ENCODE measurements around the gene IMP4. TPM values are rescaled to one million over a fixed set of nuclear protein-coding genes. Genes with fewer than 3 reads are reported as not detected.
A peak's percentile ranks its signal among the peaks of the same experiment; 100 is the strongest.

The IMP4 gene
- total RNA-seq, 1 donor from 2014 or later = 43.5 TPM

- no peak overlapping the region for H3K27ac Mint-ChIP-seq (ENCODE audit: unreplicated experiment)
- no peaks in the 10 kb centered on the region for H3K4me1 Mint-ChIP-seq (ENCODE audit: low read depth)
- DNase-seq (ENCODE audit: low spot score) = no peak
- H3K4me3 Mint-ChIP-seq (ENCODE audit: unreplicated experiment) = no peak overlapping the region
- no peaks in the 10 kb centered on the region for H3K36me3 Mint-ChIP-seq (ENCODE audit: low read depth)
- peaks cover 8% of the 10 kb centered on the region for H3K27me3 Mint-ChIP-seq (ENCODE audit: low read depth)
- TF ChIP-seq CTCF (IDR thresholded peaks at IDR 0.05) = no peak
- H3K9me3 Mint-ChIP-seq (ENCODE audit: low read depth) = no peaks in the 10 kb centered on the region
Measured at GRCh38 chr2:130316596-130316995, 26.1 kb upstream of the IMP4 start.

GRCh38 chr2:130318906-130319305 is 23.8 kb upstream of the IMP4 start:
- H3K27me3 Mint-ChIP-seq (ENCODE audit: low read depth) = peaks cover 15% of the 10 kb centered on the region
- H3K9me3 Mint-ChIP-seq (ENCODE audit: low read depth) = no peaks in the 10 kb centered on the region
- H3K36me3 Mint-ChIP-seq (ENCODE audit: low read depth) = no peaks in the 10 kb centered on the region
- H3K27ac Mint-ChIP-seq (ENCODE audit: unreplicated experiment) = no peak overlapping the region
- no peaks in the 10 kb centered on the region for H3K4me1 Mint-ChIP-seq (ENCODE audit: low read depth)
- no peak overlapping the region for H3K4me3 Mint-ChIP-seq (ENCODE audit: unreplicated experiment)
- DNase-seq (ENCODE audit: low spot score) = no peak
- no peak for TF ChIP-seq CTCF (IDR thresholded peaks at IDR 0.05)

GRCh38 chr2:130319536-130319935 is 23.2 kb upstream of the IMP4 start:
- Mint-ChIP-seq H3K4me3 (ENCODE audit: unreplicated experiment) (no peak overlapping the region), H3K4me1 (ENCODE audit: low read depth) (no peaks in the 10 kb centered on the region), H3K9me3 (ENCODE audit: low read depth) (no peaks in the 10 kb centered on the region), H3K27me3 (ENCODE audit: low read depth) (peaks cover 20% of the 10 kb centered on the region), H3K27ac (ENCODE audit: unreplicated experiment) (no peak overlapping the region), H3K36me3 (ENCODE audit: low read depth) (no peaks in the 10 kb centered on the region)
- TF ChIP-seq CTCF (IDR thresholded peaks at IDR 0.05) = no peak
- DNase-seq (ENCODE audit: low spot score) = no peak

GRCh38 chr2:130327703-130328527 is 14.8 kb upstream of the IMP4 start:
- H3K9me3 Mint-ChIP-seq (ENCODE audit: low read depth) = no peaks in the 10 kb centered on the region
- no peak for DNase-seq (ENCODE audit: low spot score)
- no peaks in the 10 kb centered on the region for H3K36me3 Mint-ChIP-seq (ENCODE audit: low read depth)
- peak overlapping the region; percentile 80 for H3K27ac Mint-ChIP-seq (ENCODE audit: unreplicated experiment)
- peak; percentile 68 for TF ChIP-seq CTCF (IDR thresholded peaks at IDR 0.05)
- H3K27me3 Mint-ChIP-seq (ENCODE audit: low read depth) = peaks cover 34% of the 10 kb centered on the region
- H3K4me1 Mint-ChIP-seq (ENCODE audit: low read depth) = peaks cover 15% of the 10 kb centered on the region
- H3K4me3 Mint-ChIP-seq (ENCODE audit: unreplicated experiment) = peak overlapping the region; percentile 60

GRCh38 chr2:130328710-130329109 is 14.0 kb upstream of the IMP4 start:
- H3K4me1 Mint-ChIP-seq (ENCODE audit: low read depth) = peaks cover 15% of the 10 kb centered on the region
- no peaks in the 10 kb centered on the region for H3K9me3 Mint-ChIP-seq (ENCODE audit: low read depth)
- DNase-seq (ENCODE audit: low spot score) = no peak
- H3K36me3 Mint-ChIP-seq (ENCODE audit: low read depth) = no peaks in the 10 kb centered on the region
- no peak for TF ChIP-seq CTCF (IDR thresholded peaks at IDR 0.05)
- peaks cover 28% of the 10 kb centered on the region for H3K27me3 Mint-ChIP-seq (ENCODE audit: low read depth)
- peak overlapping the region; percentile 60 for H3K4me3 Mint-ChIP-seq (ENCODE audit: unreplicated experiment)
- H3K27ac Mint-ChIP-seq (ENCODE audit: unreplicated experiment) = peak overlapping the region; percentile 80

All from chondrocyte (in vitro differentiated cells).